Mucosa of descending colon (tissue), 3 donors: Measurements from ENCODE around the gene PIEZO2. TPM values are rescaled to one million over a fixed set of nuclear protein-coding genes. Genes with fewer than 3 reads are reported as not detected.

Experiments
- ATAC-seq: fragments of 200-7000 bp; cut with Tn5 transposase; one replicate; pipeline ENCODE4 v1.9.1; 2020; ENCODE audit warnings: mild to moderate bottlenecking, moderate library complexity
- DNase-seq, 3 donors: peaks; one replicate each; pipeline ENCODE4 v3.0.0-alpha.2; 2020
- H3K36me3 ChIP-seq: fragments of 200-600 bp; one replicate; pipeline ENCODE4 v1.8.0; 2021; ENCODE audit warnings: low read depth, mild to moderate bottlenecking
- H3K4me1 ChIP-seq: fragments of 200-600 bp; one replicate; pipeline ENCODE4 v1.8.0; 2021; ENCODE audit warnings: low read depth, mild to moderate bottlenecking
- H3K4me3 ChIP-seq: fragments of 200-600 bp; one replicate; pipeline ENCODE4 v1.8.0; 2021; ENCODE audit warnings: mild to moderate bottlenecking
- H3K9me3 ChIP-seq: fragments of 200-600 bp; one replicate; pipeline ENCODE4 v1.8.0; 2021; ENCODE audit warnings: mild to moderate bottlenecking
- CTCF ChIP-seq: fragments of 200-600 bp; IDR thresholded peaks from one replicate; pipeline ENCODE4 v1.8.0; 2022; ENCODE audit warnings: antibody characterized with exemption, mild to moderate bottlenecking
- intact Hi-C, 2 donors: fragments of 100-400 bp; cut with DNase I in 1 of 2; cut with micrococcal nuclease in 1 of 2; formaldehyde crosslinking; loops; one replicate each; pipeline versions ENCODE4 v1.11.0 to v1.11.1; 2022; cut with DNase I, micrococcal nuclease
- total RNA-seq, 3 donors: library from RNA; stranded (reverse); fragmentation: NEBNext Ultra II Directional in 2 of 3; extraction: Animal tissue kit (Norgen Biotek cat#: 25700) in 2 of 3; gene quantifications; one replicate each; pipeline versions ENCODE4 v1.2.1 to v1.2.4, GENCODE V29; 2021 to 2023
- donor health status: DM: no; HTN: no; CAD: no; lungs with moderate emphysema.
- donor health status: DM: no; HTN: no; CAD: no.
- donor health status: DM: no; HTN: yes; CAD: no.

PIEZO2 gene
- total RNA-seq, 3 donors from 2014 or later: 1.0 to 18.9 (median 1.4) TPM

DNA sequence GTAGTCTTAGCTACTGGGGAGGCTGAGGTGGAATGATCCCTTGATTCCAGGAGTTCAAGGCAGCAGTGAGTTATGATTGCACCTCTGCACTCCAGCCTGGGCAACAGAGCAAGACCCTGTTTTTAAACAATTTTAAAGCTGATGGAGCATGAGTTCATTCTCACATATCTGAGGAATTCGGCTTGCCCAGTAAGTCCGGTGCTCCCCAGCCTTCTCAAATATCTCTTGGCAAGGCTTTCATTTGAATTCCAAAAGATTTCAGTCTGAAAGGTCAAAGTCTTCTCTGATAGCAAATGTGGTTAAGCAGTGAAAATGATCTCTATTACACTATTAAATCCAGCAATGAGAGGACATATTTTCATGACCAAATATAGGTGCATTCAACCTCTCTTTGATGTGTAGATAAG is 27.9 kb downstream of the PIEZO2 start:
- Histone ChIP-seq H3K4me1 (no peaks in the 10 kb centered on the region), H3K9me3 (no peaks in the 10 kb centered on the region), H3K36me3 (no peaks in the 10 kb centered on the region), H3K4me3 (no peak overlapping the region)
- ATAC-seq: no peak
- DNase-seq: no peak
- no peak for TF ChIP-seq CTCF
- intact Hi-C loops: no loop called here

GRCh38 chr18:11119959-11120587 is 29.3 kb downstream of the PIEZO2 start:
- no peak for TF ChIP-seq CTCF
- Histone ChIP-seq H3K36me3 (no peaks in the 10 kb centered on the region), H3K4me3 (no peak overlapping the region), H3K4me1 (no peaks in the 10 kb centered on the region), H3K9me3 (no peaks in the 10 kb centered on the region)
- ATAC-seq (peak; percentile 26), DNase-seq (no peak)
- intact Hi-C loops: no loop called here

DNA sequence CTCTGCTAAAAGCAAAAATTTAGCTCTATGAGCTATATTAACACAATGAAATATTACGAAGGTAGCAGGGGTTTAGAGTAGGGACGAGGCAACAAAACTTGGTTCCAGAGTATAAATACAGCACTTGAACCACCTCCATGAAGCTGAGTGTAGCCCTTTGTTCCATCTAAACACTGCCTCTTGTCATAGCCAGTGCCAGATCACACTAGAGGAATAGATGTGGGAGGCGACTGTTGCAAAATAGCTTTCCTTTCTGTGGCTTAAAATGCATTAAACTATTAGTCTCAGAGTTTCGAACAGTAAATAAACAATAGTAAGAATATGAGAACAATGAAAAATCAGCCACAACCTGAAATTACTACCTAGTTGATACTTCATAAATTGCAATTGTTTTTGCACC is 29.8 kb downstream of the PIEZO2 start:
- ATAC-seq: no peak
- intact Hi-C loops: no loop called here
- no peak for DNase-seq
- Histone ChIP-seq H3K9me3 (no peaks in the 10 kb centered on the region), H3K4me1 (no peaks in the 10 kb centered on the region), H3K36me3 (no peaks in the 10 kb centered on the region), H3K4me3 (no peak overlapping the region)
- no peak for TF ChIP-seq CTCF

- H3K9me3 ChIP-seq: no peaks in the 10 kb centered on the region
- H3K4me3 ChIP-seq: no peak overlapping the region
- no peak for ATAC-seq
- intact Hi-C loops: no loop called here
- H3K36me3 ChIP-seq: no peaks in the 10 kb centered on the region
- no peaks in the 10 kb centered on the region for H3K4me1 ChIP-seq
- DNase-seq: no peak
- no peak for TF ChIP-seq CTCF
These were observed 31.2 kb downstream of the PIEZO2 start for GRCh38 chr18:11118051-11118766.

GRCh38 chr18:11115276-11115675 is 34.1 kb downstream of the PIEZO2 start:
- H3K4me3 ChIP-seq: no peak overlapping the region
- intact Hi-C loops: no loop called here
- H3K9me3 ChIP-seq: peaks cover 4% of the 10 kb centered on the region
- no peaks in the 10 kb centered on the region for H3K36me3 ChIP-seq
- no peak for TF ChIP-seq CTCF
- H3K4me1 ChIP-seq: no peaks in the 10 kb centered on the region
- DNase-seq: no peak
- no peak for ATAC-seq
